Naive B cell (primary cell): ENCODE measurements around the gene CCDC187. TPM values are rescaled to one million over a fixed set of nuclear protein-coding genes. Genes with fewer than 3 reads are reported as not detected.
"Not testable (repeated sequence)": the region's sequence is repeated elsewhere in the genome, so short reads cannot be mapped to it uniquely, and the experiment has no call there.

Experiments
- ATAC-seq, 2 donors: fragments of 150-1000 bp; cut with Tn5 transposase; 2 replicates each; pipeline ENCODE4 v1.10.0; 2021; ENCODE audit warnings: low read depth in 2 of 2, mild to moderate bottlenecking in 2 of 2, moderate library complexity in 2 of 2
- DNase-seq: peaks from one replicate; pipeline ENCODE4 v3.0.0; 2022
- H3K27ac Mint-ChIP-seq, 6 donors: one replicate each; pipeline ENCODE4 v1.8.0; 2020 to 2022; ENCODE audit warnings: mild to moderate bottlenecking in 6 of 6, mixed read lengths in 6 of 6, moderate library complexity in 5 of 6, inconsistent platforms in 2 of 6
- H3K27me3 Mint-ChIP-seq, 3 donors: one replicate each; pipeline ENCODE4 v1.8.0; 2021 to 2022; ENCODE audit warnings: mixed read lengths in 3 of 3, mild to moderate bottlenecking in 1 of 3
- H3K36me3 Mint-ChIP-seq, 2 donors: one replicate each; pipeline ENCODE4 v1.8.0; 2020 to 2022; ENCODE audit warnings: mixed read lengths in 2 of 2, inconsistent platforms in 1 of 2, mild to moderate bottlenecking in 1 of 2
- H3K4me1 Mint-ChIP-seq, 3 donors: one replicate each; pipeline ENCODE4 v1.8.0; 2020 to 2022; ENCODE audit warnings: mixed read lengths in 3 of 3, inconsistent platforms in 1 of 3, mild to moderate bottlenecking in 1 of 3, moderate library complexity in 1 of 3
- H3K4me3 Mint-ChIP-seq, 8 donors: one replicate each; pipeline ENCODE4 v1.8.0; 2020 to 2022; ENCODE audit warnings: mild to moderate bottlenecking in 8 of 8, mixed read lengths in 8 of 8, moderate library complexity in 8 of 8, inconsistent platforms in 2 of 8
- H3K9me3 Mint-ChIP-seq, 7 donors: one replicate each; pipeline ENCODE4 v1.8.0; 2020 to 2022; ENCODE audit warnings: mixed read lengths in 7 of 7, mild to moderate bottlenecking in 5 of 7, inconsistent platforms in 2 of 7, moderate library complexity in 1 of 7
- polyA plus RNA-seq, 6 donors: library from polyadenylated mRNA; unstranded; fragments of 300-500 nt; fragmentation: Illumina TruSeq; gene quantifications; one replicate each; pipeline ENCODE4 v1.2.3, GENCODE V29; 2021; ENCODE audit warnings: low read depth in 6 of 6

CCDC187 gene
- 1 to 10 TPM in 3 of 6 donors, under 1 TPM in 3; 0.38 to 4.3 (median 1.5) TPM for polyA plus RNA-seq

GRCh38 chr9:136303825-136304416 lies at the start of gene CCDC187:
CCDC187 (minus strand) TSS chr9:136304094; CDS start chr9:136303830, 264 bp downstream.
- DNase-seq (no peak), ATAC-seq (no peak)
- peaks cover 0 to 5% (median 0%) of the 10 kb centered on the region in 3 donors for H3K27me3 Mint-ChIP-seq
- H3K4me1 Mint-ChIP-seq, result peaks cover 0 to 7% (median 0%) of the 10 kb centered on the region in 3 donors
- H3K36me3 Mint-ChIP-seq, result no peaks in the 10 kb centered on the region
- no peaks in the 10 kb centered on the region for H3K9me3 Mint-ChIP-seq
- no peak within 1 kb of the TSS for H3K4me3 Mint-ChIP-seq
- H3K27ac Mint-ChIP-seq, result no peak within 1 kb of the TSS

- H3K36me3 Mint-ChIP-seq, result no peaks in the 10 kb centered on the region
Measured at GRCh38 chr9:136353088-136353487, 49.2 kb upstream of the CCDC187 start.

GRCh38 chr9:136352682-136353081 lies 48.8 kb upstream of the CCDC187 start:
- Mint-ChIP-seq H3K4me1 (no peaks in the 10 kb centered on the region), H3K36me3 (no peaks in the 10 kb centered on the region), H3K27me3 (no peaks in the 10 kb centered on the region), H3K4me3 (no peak overlapping the region), H3K27ac (peak overlapping the region in 1 of 6 donors; percentile 20), H3K9me3 (no peaks in the 10 kb centered on the region)
- DNase-seq (no peak), ATAC-seq (no peak)

More at GRCh38 chr9:136353088-136353487, 49.2 kb upstream of the CCDC187 start:
- Mint-ChIP-seq H3K27ac (peak overlapping the region in 1 of 6 donors; percentile 20), H3K9me3 (no peaks in the 10 kb centered on the region), H3K27me3 (no peaks in the 10 kb centered on the region), H3K4me1 (no peaks in the 10 kb centered on the region), H3K4me3 (no peak overlapping the region)
- ATAC-seq (no peak), DNase-seq (no peak)

- H3K4me3 Mint-ChIP-seq, H3K27ac Mint-ChIP-seq, H3K4me1 Mint-ChIP-seq, DNase-seq, H3K9me3 Mint-ChIP-seq, H3K27me3 Mint-ChIP-seq, H3K36me3 Mint-ChIP-seq, ATAC-seq: not testable (repeated sequence)
Measured at GRCh38 chr9:136351868-136352267, 48.0 kb upstream of the CCDC187 start.

- Mint-ChIP-seq H3K36me3 (no peaks in the 10 kb centered on the region), H3K4me1 (no peaks in the 10 kb centered on the region), H3K27ac (no peak overlapping the region), H3K27me3 (no peaks in the 10 kb centered on the region), H3K4me3 (no peak overlapping the region), H3K9me3 (no peaks in the 10 kb centered on the region)
- DNase-seq (no peak), ATAC-seq (no peak)
Measured at GRCh38 chr9:136351252-136351800, 47.4 kb upstream of the CCDC187 start.

- no peak overlapping the region for H3K4me3 Mint-ChIP-seq
- ATAC-seq, result no peak
- H3K27ac Mint-ChIP-seq, result no peak overlapping the region
- DNase-seq, result no peak
- no peaks in the 10 kb centered on the region for H3K36me3 Mint-ChIP-seq
- no peaks in the 10 kb centered on the region for H3K27me3 Mint-ChIP-seq
- no peaks in the 10 kb centered on the region for H3K4me1 Mint-ChIP-seq
- no peaks in the 10 kb centered on the region for H3K9me3 Mint-ChIP-seq
Measured at GRCh38 chr9:136349546-136349945, 45.7 kb upstream of the CCDC187 start.

- no peaks in the 10 kb centered on the region for H3K9me3 Mint-ChIP-seq
- ATAC-seq (no peak), DNase-seq (no peak)
- H3K4me1 Mint-ChIP-seq, result no peaks in the 10 kb centered on the region
- H3K27ac Mint-ChIP-seq, result no peak overlapping the region
- H3K27me3 Mint-ChIP-seq, result no peaks in the 10 kb centered on the region
- H3K4me3 Mint-ChIP-seq, result no peak overlapping the region
- H3K36me3 Mint-ChIP-seq, result no peaks in the 10 kb centered on the region
Measured at GRCh38 chr9:136348691-136349090, 44.8 kb upstream of the CCDC187 start.

GRCh38 chr9:136347472-136348256 lies 43.8 kb upstream of the CCDC187 start:
- Mint-ChIP-seq H3K27me3 (no peaks in the 10 kb centered on the region), H3K4me1 (no peaks in the 10 kb centered on the region), H3K9me3 (no peaks in the 10 kb centered on the region), H3K27ac (peak overlapping the region in 2 of 6 donors; percentile 74 to 86), H3K36me3 (no peaks in the 10 kb centered on the region), H3K4me3 (no peak overlapping the region)
- DNase-seq (no peak), ATAC-seq (no peak)

GRCh38 chr9:136346927-136347465 lies 43.1 kb upstream of the CCDC187 start:
- ATAC-seq, result no peak
- H3K4me3 Mint-ChIP-seq, result no peak overlapping the region

GRCh38 chr9:136346157-136346481 lies 42.2 kb upstream of the CCDC187 start:
- DNase-seq (no peak), ATAC-seq (no peak)
- H3K9me3 Mint-ChIP-seq, result no peaks in the 10 kb centered on the region
- no peaks in the 10 kb centered on the region for H3K27me3 Mint-ChIP-seq
- no peak overlapping the region for H3K4me3 Mint-ChIP-seq
- no peaks in the 10 kb centered on the region for H3K36me3 Mint-ChIP-seq
- no peak overlapping the region for H3K27ac Mint-ChIP-seq
- H3K4me1 Mint-ChIP-seq, result no peaks in the 10 kb centered on the region

More at GRCh38 chr9:136346927-136347465, 43.1 kb upstream of the CCDC187 start:
- Mint-ChIP-seq H3K9me3 (no peaks in the 10 kb centered on the region), H3K27ac (no peak overlapping the region), H3K27me3 (no peaks in the 10 kb centered on the region), H3K4me1 (no peaks in the 10 kb centered on the region), H3K36me3 (no peaks in the 10 kb centered on the region)
- no peak for DNase-seq

- Mint-ChIP-seq H3K9me3 (no peaks in the 10 kb centered on the region), H3K27me3 (no peaks in the 10 kb centered on the region), H3K36me3 (no peaks in the 10 kb centered on the region), H3K4me1 (no peaks in the 10 kb centered on the region), H3K27ac (peak overlapping the region in 1 of 6 donors; percentile 82), H3K4me3 (no peak overlapping the region)
- ATAC-seq (no peak), DNase-seq (no peak)
Measured at GRCh38 chr9:136345281-136346156, 41.6 kb upstream of the CCDC187 start.

- no peak overlapping the region for H3K4me3 Mint-ChIP-seq
- no peak for DNase-seq
- H3K36me3 Mint-ChIP-seq, result no peaks in the 10 kb centered on the region
- H3K4me1 Mint-ChIP-seq, result no peaks in the 10 kb centered on the region
- no peaks in the 10 kb centered on the region for H3K9me3 Mint-ChIP-seq
- no peak for ATAC-seq
- peak overlapping the region in 1 of 6 donors; percentile 82 for H3K27ac Mint-ChIP-seq
- H3K27me3 Mint-ChIP-seq, result no peaks in the 10 kb centered on the region
Measured at GRCh38 chr9:136344544-136345280, 40.8 kb upstream of the CCDC187 start.

- Mint-ChIP-seq H3K36me3 (no peaks in the 10 kb centered on the region), H3K9me3 (no peaks in the 10 kb centered on the region), H3K4me1 (no peaks in the 10 kb centered on the region), H3K27ac (no peak overlapping the region), H3K27me3 (no peaks in the 10 kb centered on the region), H3K4me3 (no peak overlapping the region)
- DNase-seq, result no peak
- ATAC-seq, result no peak
Measured at GRCh38 chr9:136343884-136344269, 40.0 kb upstream of the CCDC187 start.
